ENCODE results near the gene DOC2A. TPM values are rescaled to one million over a fixed set of nuclear protein-coding genes. Genes with fewer than 3 reads are reported as not detected.
A peak's percentile ranks its signal among the peaks of the same experiment; 100 is the strongest.

DOC2A gene
- total and polyA plus RNA-seq, 2 of the 4 experiments (the other 2 are of a cell fraction): under 0.01 to 0.48 TPM

- Histone ChIP-seq H4K20me1 (ENCODE audit: insufficient read depth, low read length) (no peaks in the 10 kb centered on the region; the same call in 1 of the 2 replicates), H3K9me1 (ENCODE audit: insufficient read depth, low read length) (peaks cover 14% of the 10 kb centered on the region), H2BK120ac (ENCODE audit: low read depth, low read length) (peak overlapping the region; percentile 76), H3K9me3 (ENCODE audit: control insufficient read depth, insufficient read depth, low read length) (no peaks in the 10 kb centered on the region), H2BK20ac (ENCODE audit: low read depth, low read length) (0 out of 2 replicates have a peak overlapping the region, but pooled peaks have one; percentile 63), H3K4me1 (ENCODE audit: control insufficient read depth, insufficient read depth, low read length) (peaks cover 7% of the 10 kb centered on the region), H3K14ac (replicated peaks; ENCODE audit: low read depth, low read length) (peak overlapping the region; percentile 88), H3K4me3 (ENCODE audit: insufficient read depth, low read depth, low read length) (peak overlapping the region; percentile 61), H3K36me3 (ENCODE audit: control insufficient read depth, insufficient read depth, low read length) (no peaks in the 10 kb centered on the region), H4K91ac (ENCODE audit: insufficient read depth, low read depth, low read length) (peak overlapping the region; percentile 78), H4K5ac (ENCODE audit: low read depth, low read length) (0 out of 2 replicates have a peak overlapping the region, but pooled peaks have one; percentile 33), H3K27ac (ENCODE audit: insufficient read depth, low read length) (peak overlapping the region; percentile 82), H2AFZ (replicated peaks; ENCODE audit: low read length, poor library complexity) (peak overlapping the region; percentile 94), H3K56ac (ENCODE audit: extremely low read depth, insufficient read depth, low read length) (peak overlapping the region; percentile 61; the same call in 1 of the 2 replicates), H3K9ac (ENCODE audit: low read depth, low read length) (peak overlapping the region; percentile 71), H2AK9ac (replicated peaks; ENCODE audit: low read depth, low read length, poor library complexity) (peak overlapping the region; percentile 97), H2AK5ac (ENCODE audit: low read depth, low read length) (peak overlapping the region; percentile 81), H3K18ac (ENCODE audit: low read depth, low read length) (no peak overlapping the region), H3K79me1 (ENCODE audit: low read depth in 1 of 2, low read length in 2 of 2) (peaks cover 6 to 42% of the 10 kb centered on the region in 2 experiments; a peak in 2 of 4 replicates), H3K23ac (ENCODE audit: low read depth, low read length) (peak overlapping the region; percentile 41; the same call in 1 of the 2 replicates), H3K4me2 (ENCODE audit: low read depth, low read length) (peak overlapping the region; percentile 91), H2BK15ac (ENCODE audit: low read depth, low read length) (peak overlapping the region; percentile 41; the same call in 1 of the 3 replicates), H3K4ac (ENCODE audit: low read depth, low read length) (peak overlapping the region; percentile 86), H2BK5ac (ENCODE audit: low read depth, low read length, poor library complexity, severe bottlenecking) (peak overlapping the region; percentile 83), H3K27me3 (ENCODE audit: control insufficient read depth, insufficient read depth, low read length) (no peaks in the 10 kb centered on the region), H4K8ac (ENCODE audit: low read depth in 2 of 2, low read length in 2 of 2) (peak overlapping the region; percentile 74 to 86; a peak in 3 of 4 replicates)
- in situ Hi-C loops (cut with MboI; ENCODE audit: low sequenced_read_pairs) (no loop called here), dilution Hi-C loops (cut with HindIII; ENCODE audit: low sequenced_read_pairs, unreplicated experiment) (no loop called here), intact Hi-C loops (cut with micrococcal nuclease) (no loop called here)
- no TSS peak for BruUV-seq (replicated peaks)
- WGBS, 2 experiments (ENCODE audit: extremely low coverage in 2 of 2, insufficient read length in 1 of 2): 0% methylated on average over 16 of the region's 58 CpGs; no CpG with 5 or more reads in 1 of the 2 experiments
- peak; percentile 88 for DNase-seq
- peak; percentile 84 for ATAC-seq (ENCODE audit: low read depth)
- TF ChIP-seq, protein P1, sequence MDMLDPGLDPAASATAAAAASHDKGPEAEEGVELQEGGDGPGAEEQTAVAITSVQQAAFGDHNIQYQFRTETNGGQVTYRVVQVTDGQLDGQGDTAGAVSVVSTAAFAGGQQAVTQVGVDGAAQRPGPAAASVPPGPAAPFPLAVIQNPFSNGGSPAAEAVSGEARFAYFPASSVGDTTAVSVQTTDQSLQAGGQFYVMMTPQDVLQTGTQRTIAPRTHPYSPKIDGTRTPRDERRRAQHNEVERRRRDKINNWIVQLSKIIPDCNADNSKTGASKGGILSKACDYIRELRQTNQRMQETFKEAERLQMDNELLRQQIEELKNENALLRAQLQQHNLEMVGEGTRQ (IDR thresholded peaks at IDR 0.05; ENCODE audit: low read depth, low read length): no peak
- TF ChIP-seq RCOR1 (IDR thresholded peaks at IDR 0.05; ENCODE audit: insufficient replicate concordance, low read length): peak; percentile 34
- peak; percentile 76 for TF ChIP-seq MXI1 (IDR thresholded peaks at IDR 0.05; ENCODE audit: borderline replicate concordance, low read depth, low read length)
- TF ChIP-seq MAZ (IDR thresholded peaks at IDR 0.05; ENCODE audit: borderline replicate concordance, low read depth, low read length): peak; percentile 79; the same call in 1 of the 2 replicates
- ChIA-PET POLR2A (ENCODE audit: unreplicated experiment) (interaction anchor here (0.8 kb wide), 1 partner anchor 12 kb away, joined by 4 read pairs; no protein-coding TSS in a partner anchor), CTCF (no interaction called here)
Observed at GRCh38 chr16:30052671-30053372, 42.0 kb upstream of the DOC2A start.

All from IMR-90 (cell line).